ENCODE measurements around the gene ENO2.
"Not testable (repeated sequence)": the region's sequence is repeated elsewhere in the genome, so short reads cannot be mapped to it uniquely, and the experiment has no call there.

The ENO2 gene

DNA sequence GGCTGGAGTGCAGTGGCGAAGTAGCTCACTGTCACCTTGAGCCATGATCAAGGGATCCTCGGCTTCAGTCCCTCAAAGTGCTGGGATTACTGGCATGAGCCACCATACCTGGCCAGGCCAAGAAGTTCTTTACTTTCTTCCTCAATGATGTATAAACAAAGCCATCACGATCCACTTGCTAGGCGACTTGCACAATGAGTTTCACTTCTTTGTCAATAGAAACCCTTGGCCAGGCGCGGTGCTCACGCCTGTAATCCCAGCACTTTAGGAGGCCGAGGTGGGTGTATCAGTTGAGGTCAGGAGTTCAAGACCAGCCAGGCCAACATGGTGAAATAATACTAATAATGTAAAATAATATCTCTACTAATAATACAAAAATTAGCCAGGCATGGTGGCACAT is 26.9 kb upstream of the ENO2 start:
- DNase-seq: no peak

DNA sequence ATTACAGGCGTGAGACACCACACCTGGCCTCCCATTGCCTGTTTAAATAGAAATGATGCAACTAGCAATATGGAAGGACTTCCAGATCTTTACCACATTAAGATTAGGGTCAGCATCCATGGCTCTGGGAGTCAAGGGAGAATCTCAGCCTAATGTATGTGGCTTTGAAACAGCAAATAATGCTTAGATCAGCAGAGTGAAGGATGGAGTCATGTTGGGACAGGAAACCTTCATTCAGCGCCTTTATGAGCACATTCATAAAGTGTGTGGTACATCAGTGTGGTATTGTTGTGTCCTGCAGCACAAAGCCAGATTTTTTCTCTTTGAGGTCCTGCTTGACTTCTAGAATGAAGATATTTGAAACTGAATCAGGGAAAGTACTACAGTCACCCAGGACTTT is 26.0 kb upstream of the ENO2 start:
- no peak for DNase-seq

DNA sequence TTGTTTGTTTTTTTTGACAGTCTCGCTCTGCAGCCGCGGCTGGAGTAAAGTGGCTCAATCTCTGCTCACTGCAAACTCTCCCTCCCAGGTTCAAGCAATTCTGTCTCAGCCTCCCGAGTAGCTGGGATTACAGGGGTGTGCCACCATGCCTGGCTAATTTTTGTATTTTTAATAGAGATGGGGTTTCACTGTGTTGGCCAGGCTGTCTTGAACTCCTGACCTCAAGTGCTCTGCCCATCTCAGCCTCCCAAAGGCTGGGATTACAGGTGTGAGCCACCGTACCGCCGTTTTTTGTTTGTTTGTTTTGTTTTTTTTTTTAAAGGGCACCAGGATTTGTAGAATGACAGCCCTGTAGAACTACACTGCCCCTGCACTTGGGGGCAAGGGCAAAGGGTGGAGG is 25.6 kb upstream of the ENO2 start:
- DNase-seq: not testable (repeated sequence)

DNA sequence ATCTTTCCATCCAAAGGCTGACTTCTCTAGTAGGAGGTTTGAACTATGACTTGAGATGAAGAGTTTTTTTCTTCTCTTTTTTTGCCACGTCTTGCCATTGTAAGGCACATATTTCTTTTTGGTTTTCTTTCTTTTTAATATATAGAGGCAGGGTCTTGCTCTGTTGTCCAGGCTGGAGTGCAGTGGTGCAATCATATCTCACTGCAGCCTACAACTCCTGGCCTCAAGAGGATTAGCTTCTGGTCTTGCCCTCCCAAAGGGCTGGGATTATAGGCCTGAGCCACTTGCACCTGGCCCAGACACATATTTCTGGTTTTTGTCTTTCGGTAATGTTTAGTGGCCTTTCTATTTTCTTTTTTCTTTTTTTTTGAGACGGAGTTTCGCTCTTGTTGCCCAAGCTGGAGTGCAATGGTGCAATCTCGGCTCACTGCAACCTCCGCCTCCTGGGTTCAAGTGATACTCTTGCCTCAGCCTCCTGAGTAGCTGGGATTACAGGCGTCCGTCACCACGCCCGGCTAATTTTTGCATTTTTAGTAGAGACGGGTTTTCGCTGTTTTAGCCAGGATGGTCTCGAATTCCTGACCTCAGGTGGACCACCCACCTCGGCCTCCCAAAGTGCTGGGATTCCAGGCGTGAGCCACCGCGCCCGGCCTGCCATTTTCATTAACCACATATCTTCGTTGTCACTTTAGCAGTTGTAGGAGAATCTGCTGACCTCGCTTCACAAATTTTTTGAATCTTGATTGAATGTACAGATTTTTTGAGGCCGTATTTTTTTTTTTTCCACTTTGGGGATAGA is 24.4 kb upstream of the ENO2 start:
- DNase-seq: not testable (repeated sequence)

DNA sequence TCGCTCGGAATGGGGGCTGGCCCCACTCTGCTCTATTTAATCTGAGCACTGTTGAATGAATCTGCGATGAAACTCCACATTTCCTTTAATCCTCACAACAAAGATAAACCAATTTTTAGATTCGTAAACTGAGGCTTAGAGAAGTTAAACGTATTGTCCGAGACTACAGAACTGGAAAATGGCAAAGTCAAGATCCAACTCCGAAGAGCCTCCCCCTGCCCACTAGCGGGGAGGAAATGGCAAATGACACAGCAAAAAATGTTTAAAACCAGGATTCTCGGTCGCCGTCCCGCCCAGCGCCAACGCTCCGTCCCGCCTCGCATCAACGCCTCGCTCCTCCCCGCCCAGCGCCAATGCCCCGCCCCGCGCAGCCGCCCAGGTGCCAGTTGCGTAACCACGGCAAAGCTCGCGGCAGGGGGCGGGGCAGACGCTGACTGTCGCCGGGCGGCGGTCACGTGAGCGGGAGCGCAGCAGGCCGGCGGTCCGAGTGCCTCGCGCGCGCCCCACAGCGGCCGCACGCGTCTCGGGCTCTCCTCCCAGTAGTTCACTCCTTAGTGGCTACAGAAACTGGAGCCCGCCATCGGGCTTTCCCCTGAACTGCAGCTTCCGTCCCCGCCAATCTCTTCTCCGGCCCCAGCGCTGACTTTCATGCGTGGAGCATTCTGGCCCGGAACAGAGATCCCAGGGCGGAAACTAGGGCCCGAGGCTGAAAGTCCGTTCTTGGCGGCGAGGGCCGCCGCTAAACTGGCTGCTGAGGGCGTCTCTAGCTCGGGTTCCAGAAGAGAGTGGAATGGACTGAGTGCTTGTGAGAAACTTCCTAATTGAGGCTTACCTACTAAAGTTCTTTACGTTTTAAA is 23.4 kb upstream of the ENO2 start:
- peak; percentile 82 for DNase-seq

DNA sequence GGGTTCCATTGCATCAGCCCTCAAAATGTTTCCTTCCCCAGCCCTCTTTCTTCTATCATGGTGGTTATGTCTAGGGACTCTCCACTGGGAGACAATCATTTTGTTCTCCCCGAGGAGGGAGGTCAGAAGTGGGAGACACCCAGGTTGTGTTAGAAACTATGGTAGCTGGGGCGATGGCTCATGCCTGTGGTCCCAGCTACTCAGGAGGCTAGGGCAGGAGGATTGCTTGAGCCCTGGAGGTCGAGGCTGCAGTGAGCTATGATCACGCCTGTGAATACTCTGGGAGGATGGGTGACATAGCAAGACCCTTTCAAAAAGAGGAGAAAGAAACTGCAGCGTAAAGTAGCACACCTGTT is 22.8 kb upstream of the ENO2 start:
- no peak for DNase-seq

DNA sequence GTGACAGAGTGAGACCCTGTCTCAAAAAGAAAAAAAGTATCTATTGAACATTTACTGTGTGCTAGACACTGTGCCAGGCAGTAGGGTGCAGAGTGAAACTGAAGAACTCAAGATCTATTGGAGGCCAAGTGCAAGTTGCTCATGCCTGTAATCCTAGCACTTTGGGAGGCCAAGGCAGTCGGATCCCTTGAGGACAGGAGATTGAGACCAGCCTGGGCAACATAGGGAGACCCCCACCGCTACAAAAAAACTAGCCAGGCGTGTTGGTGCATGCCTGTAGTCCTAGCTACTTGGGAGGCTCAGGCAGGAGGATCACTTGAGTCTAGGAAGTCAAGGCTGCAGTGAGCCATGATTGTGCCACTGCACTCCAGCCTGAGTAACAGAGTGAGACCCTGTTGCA is 21.7 kb upstream of the ENO2 start:
- not testable (repeated sequence) for DNase-seq

DNA sequence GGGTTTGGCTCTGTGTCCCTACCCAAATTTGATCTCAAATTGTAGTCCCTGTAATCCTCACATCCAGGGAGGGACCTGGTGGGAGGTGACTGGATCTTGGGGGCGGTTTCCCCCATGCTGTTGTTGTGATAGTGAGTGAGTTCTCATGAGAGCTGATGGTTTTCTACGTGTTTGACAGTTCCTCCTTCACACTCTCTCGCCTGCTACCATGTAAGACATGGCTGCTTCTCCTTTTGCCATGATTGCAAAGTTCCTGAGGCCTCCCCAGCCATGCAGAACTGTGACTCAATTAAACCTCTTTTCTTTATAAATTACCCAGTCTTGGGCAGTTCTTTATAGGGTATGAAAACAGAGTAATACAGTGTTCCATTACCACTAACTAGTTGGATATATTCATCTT is 20.1 kb upstream of the ENO2 start:
- DNase-seq: no peak

DNA sequence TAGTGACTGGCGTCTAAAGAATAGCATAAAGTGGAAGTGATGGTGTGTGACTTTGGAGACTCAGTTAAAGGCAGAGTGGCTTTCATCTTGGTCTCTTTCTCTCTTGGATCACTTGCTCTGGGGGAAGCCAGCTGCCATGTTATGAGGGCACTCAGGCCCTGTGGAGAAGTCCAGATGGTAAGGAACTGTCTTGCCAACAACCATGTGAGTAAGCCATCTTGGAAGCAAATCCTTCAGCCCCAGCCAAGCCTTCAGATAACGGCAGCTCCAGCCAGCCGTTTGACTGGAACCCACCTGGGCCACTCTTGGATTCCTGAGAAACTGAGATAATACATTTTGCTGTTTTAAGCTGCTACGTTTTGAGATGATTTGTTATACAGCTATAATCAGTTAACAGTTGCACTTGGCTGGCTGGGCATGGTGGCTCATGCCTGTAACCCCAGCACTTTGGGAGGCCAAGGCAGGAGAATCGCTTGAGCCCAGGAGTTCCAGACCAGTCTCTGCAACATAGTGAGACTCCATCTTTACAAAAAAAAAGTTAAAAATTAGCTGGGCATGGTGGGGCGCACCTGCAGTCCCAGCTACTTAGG is 17.4 kb upstream of the ENO2 start:
- DNase-seq: no peak

DNA sequence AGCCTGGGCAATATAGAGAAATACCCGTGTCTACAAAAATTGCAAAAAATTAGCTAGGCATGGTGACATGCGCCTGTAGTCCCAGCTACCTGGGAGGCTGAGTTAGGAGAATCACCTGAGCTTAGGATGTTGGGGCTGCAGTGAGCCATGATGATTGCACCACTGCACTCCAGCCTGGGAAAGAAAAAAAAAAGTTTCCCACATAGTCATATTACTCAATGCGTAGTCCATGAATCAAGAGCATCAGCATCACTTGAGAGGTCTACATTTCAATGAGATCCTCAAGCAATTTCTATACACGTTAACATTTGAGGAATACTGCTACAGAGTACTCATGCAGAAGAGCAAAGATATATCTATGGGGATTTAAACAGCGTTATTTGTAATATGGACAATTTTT is 15.0 kb upstream of the ENO2 start:
- no peak for DNase-seq

DNA sequence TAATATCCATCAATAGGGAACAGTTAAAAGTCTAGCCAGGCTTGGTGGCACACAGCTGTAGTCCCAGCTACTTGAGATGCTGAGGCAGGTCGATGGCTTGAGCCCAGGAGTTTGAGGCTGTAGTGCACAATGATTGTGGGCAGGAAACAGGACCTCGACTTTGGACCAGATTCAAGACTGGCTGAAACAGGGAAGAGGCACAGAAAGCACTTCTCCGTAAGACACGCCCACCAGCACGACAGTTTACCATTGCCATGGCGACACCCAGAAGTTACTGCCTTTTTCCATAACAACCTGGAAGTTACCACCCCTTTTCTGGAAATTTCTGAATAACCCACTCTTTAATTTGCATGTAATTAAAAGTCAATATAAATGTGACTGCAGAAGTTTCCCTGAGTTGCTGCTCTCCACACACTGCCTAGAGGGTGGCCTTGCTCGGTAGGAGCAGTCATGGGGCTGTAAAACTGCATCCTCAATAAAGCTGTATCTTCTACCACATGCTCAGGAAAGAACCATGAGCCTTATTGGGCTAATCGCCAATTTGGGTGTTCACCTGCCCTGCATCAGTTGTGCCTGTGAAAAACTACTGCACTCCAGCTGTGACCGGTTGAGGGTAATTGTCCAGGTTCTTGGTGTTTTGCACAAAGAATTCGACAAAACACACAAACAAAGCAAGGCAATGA is 14.4 kb upstream of the ENO2 start:
- no peak for DNase-seq

DNA sequence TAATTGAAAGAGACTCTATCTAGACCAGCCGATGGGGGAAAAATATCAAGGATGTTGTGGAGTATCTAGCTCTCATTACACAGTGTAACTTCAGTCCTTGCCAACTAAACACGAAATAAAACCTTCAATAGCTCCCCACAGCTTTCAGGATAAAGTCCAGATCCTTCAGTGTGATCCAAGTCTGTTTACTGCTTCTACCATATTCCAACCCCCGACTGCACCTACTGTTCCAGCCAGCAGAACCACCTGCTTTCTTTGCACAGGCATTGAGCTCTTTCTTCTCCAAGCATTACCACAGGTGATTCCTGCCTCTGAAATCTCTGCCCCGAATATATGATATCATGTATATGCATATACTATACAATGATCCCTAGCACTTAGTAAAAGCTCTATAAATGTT is 11.9 kb upstream of the ENO2 start:
- DNase-seq: no peak

DNA sequence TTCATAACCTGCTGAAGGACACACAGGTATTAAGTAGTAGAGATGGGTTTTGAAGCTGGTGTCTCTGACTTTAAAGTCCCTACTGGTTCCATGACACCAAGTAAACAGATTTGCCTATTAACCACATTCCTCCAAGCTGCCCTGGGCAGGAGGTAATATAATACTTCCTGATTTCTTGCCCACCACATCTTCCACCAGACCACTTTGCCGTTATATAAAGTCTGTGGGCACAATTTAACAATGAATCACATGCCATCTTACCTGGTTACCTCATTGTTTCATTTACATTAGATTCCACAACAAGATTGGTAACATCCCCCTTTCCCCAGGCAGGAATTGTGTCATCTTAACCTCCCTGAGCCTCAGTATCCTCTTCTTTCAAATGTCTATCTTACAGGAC is 10.7 kb upstream of the ENO2 start:
- DNase-seq: no peak

DNA sequence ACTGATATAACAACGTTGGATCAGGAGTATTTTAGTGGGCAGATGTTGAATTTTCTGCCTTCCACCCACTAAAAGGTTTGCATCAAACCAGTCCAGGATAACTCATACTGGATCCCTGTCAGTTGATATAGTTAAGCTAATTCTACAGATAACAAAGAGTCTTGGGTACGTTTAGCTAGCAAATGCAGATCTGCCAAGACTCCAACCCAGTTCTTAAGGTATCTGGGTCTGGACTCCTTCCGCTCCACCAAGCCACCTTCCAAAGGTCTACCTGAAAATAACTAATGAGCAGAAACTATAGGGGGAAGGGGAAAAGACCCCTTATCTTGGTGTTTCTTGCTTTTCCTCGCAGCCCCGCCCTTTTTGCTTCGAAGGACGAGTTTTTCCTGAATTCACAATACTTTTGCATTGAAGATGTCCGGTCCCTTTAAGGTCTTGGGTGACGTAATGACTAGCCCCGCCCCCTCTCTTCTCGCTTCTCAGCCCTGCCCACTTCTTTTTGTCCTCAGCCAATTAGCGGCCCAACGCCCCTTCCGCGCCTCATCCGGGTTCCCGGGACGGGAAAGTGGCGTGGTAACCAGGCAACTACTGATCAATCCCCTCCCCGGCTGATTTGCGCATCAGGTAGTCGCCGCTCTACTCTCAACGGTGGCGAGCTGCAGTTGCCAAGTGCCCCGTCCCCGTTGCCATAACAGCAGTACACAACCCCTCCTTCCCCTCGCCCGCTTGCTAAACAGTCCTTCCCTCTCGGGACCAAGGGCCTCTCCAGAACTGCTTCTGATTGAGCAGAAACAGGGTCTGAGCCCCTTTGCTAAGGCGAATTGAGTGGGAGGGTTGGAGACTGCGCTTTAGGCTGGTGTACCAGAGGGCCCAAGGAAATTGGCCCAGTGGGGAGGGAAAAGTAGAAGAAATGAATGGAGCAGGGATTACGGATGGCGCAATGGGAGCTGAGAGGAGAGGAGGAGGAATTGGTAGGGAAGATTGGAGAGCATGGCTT is 9.8 kb upstream of the ENO2 start, which contains the start of gene LRRC23:
Gene LRRC23 (plus strand): TSS at position 543 of the 997 bp plus-strand sequence. CDS start 812 bp downstream, outside the sequence.
- peak; percentile 92 for DNase-seq

DNA sequence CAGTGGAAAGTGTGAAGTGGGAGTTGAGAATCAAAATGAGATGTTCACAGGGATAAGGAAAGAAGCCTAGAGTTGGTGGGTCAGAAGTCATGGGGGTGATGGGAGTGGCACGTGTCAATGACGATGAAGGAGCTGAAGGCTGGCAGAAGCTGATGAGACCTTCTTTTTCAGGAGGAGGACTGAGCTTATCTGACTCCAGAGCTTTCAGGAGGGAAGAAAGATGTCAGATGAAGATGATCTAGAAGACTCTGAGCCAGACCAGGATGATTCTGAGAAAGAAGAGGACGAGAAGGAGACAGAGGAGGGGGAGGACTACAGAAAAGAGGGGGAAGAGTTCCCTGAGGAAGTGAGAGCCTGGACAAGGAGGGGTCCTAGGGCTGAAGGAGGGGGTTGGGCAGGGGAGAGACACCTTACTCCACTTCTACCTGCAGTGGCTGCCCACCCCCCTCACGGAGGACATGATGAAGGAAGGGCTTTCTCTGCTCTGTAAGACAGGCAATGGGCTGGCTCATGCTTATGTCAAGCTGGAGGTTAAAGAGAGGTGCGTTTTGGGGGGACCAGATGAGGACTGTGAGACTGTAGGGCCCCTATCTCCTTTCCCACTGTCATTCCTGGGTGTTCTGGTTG is 8.9 kb upstream of the ENO2 start:
- DNase-seq: no peak

DNA sequence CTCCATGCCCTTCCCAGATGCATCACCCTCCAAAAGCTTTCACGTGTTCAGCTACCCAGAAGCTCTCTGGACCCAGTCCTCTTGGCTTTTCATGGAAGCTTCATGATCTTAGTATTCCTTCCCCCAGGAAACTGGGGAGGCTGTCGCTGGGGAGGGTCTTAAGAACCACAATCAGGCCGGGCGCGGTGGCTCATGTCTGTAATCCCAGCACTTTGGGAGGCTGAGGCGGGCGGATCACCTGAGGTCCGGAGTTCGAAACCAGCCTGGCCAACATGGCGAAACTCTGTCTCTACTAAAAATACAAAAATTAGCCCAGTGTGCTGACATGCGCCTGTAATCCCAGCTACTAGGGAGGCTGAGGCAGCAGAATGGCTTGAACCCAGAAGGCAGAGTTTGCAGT is 6.2 kb upstream of the ENO2 start:
- not testable (repeated sequence) for DNase-seq

DNA sequence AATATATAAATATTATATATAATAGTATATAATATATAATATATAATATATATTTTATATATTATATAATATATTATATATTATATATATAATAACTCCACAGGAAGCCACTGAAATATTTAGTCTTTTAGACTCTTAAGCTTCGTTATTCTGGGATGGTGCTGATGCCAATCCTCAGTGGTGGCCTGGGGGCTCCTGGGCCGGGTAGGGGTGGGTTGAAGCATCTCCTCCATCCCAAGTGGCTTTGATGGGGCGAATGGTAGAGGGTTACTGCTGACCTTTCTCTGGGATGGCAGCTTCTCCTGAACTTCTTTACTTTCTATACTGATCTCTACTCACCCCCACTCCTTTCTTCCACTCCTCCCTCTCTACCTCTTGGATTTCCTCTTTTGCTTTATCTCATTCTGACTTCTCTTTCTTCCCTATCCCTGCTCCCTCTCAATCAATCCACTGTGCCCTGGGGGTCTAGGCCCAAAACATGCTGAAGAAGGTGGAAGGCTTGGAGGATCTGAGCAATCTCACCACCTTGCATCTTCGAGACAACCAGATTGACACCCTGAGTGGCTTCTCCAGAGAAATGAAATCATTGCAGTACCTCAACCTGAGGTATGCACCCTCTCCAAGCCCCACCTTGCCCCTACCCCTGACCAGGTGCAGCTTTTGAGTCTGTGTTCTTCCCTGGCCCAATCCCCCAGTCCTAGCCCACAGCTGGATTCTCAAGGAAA is 4.8 kb upstream of the ENO2 start:
- DNase-seq: no peak

DNA sequence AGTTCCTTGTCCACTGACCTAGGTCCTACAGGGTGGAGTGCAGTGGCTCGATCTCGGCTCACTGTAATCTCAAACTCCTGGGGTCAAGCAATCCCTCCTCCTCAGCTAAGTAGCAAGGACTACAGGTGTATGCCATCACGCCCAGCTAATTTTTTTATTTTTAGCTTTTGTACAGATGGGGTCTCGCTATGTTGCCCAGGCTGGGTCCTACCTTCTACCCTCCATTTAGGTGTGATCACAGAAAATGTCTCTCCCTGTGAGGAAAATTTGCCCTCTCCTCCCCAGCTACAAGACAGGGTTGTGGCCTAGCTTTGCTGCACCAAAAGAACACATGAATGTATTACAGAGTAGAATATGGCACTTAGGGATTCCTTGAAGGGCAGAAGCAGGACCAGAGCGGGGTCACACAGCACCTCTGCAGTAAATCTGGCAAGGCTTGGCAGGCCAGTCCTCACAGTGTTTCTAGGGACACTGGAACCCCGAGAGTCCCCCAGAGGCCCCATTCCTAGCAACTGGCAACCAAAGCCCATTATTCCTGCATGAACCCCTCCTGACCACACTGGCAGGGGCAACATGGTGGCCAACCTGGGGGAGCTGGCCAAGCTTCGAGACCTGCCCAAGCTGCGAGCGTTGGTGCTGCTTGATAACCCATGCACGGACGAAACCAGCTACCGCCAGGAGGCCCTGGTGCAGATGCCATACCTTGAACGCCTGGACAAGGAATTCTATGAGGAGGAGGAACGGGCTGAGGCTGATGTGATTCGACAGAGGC is 2.0 kb upstream of the ENO2 start:
- no peak for DNase-seq

DNA sequence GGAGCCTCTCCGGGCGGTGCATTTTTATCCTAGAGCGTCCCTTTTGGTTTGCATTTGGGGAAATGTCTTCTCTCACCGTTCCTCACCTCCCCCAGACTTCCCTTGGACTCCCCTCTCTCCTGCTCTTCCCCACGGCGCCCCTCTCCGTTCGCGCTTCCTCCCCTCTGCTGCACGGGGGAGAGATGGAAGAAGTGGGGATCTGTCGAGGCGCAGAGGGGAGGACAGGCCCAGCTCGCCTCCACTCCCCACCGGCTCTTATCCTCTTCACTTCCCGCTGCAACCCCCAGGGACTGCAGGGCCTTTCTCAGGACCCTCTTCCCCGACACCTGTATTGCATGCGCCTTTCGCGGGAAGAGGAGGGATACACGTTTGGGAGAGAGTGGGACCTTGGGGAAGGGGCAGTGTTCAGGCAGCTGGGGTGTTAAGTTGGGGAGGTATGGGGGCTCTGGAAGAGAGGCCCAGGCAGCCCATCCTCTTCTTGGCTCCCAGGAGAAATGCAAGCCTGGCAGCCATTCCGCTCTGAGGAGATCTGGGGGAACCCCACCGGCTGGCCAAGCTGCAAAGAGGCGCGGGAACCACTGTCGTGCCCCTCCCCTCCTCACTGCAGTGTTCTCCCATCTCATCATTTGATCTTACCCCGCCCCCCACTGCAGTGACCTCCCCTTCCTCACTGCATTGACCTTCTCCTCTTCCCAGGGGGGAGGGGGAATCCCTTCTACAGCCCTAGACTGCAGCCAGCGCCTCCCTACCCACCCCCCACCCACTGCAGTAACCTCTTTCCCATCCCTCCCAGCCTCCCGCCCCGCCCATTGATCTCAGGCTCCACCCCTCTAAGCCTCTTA is 788 bp downstream of the ENO2 start:
- no peak for DNase-seq
